K562 treated with DMSO at 1 percent for 48 hours (cell line): ENCODE data around the gene HSF2. TPM values are rescaled to one million over a fixed set of nuclear protein-coding genes. Genes with fewer than 3 reads are reported as not detected.

Experiments used
- total RNA-seq: library from RNA; unstranded; fragments of 300-600 nt; gene quantifications from 2 replicates; pipeline ENCODE4 v1.2.3, GENCODE V29; 2022; ENCODE audit warnings: low replicate concordance; ENCODE audit errors: extremely low read depth

The HSF2 gene, protein sequence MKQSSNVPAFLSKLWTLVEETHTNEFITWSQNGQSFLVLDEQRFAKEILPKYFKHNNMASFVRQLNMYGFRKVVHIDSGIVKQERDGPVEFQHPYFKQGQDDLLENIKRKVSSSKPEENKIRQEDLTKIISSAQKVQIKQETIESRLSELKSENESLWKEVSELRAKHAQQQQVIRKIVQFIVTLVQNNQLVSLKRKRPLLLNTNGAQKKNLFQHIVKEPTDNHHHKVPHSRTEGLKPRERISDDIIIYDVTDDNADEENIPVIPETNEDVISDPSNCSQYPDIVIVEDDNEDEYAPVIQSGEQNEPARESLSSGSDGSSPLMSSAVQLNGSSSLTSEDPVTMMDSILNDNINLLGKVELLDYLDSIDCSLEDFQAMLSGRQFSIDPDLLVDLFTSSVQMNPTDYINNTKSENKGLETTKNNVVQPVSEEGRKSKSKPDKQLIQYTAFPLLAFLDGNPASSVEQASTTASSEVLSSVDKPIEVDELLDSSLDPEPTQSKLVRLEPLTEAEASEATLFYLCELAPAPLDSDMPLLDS
- total RNA-seq, result not detected in 2 replicates

DNA sequence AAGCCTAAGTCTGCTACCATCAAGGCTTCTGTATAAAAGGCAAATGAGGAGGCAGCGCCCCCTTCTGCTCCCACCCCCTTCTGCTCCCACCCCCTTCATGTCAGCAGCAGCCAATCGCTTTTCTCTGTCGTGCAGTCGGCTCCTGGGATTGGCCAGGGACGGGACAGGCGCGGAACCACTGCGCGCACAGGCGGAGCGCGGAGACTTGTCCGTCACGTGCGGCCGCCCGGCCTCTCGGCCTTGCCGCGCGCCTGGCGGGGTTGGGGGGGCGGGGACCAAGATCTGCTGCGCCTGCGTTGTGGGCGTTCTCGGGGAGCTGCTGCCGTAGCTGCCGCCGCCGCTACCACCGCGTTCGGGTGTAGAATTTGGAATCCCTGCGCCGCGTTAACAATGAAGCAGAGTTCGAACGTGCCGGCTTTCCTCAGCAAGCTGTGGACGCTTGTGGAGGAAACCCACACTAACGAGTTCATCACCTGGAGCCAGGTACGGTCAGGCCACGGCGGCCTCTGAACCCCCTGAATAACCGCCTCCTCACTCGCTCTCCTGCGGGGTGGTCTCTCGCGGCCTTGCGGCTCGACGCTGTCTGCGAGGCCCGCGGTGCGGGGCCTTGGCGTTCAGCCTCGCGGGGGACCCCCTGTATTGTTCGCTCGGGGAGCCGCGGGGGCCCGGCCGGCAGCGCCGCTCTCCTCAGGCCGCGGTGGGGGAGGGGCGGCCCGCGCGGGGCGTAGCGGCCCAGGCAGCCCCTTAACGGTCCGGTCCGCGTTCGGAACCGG lies at the start of gene HSF2:
Gene HSF2, plus strand, starts transcription at position 305 of the 773 bp plus-strand sequence. Its CDS starts 86 bp downstream, at position 391.

DNA sequence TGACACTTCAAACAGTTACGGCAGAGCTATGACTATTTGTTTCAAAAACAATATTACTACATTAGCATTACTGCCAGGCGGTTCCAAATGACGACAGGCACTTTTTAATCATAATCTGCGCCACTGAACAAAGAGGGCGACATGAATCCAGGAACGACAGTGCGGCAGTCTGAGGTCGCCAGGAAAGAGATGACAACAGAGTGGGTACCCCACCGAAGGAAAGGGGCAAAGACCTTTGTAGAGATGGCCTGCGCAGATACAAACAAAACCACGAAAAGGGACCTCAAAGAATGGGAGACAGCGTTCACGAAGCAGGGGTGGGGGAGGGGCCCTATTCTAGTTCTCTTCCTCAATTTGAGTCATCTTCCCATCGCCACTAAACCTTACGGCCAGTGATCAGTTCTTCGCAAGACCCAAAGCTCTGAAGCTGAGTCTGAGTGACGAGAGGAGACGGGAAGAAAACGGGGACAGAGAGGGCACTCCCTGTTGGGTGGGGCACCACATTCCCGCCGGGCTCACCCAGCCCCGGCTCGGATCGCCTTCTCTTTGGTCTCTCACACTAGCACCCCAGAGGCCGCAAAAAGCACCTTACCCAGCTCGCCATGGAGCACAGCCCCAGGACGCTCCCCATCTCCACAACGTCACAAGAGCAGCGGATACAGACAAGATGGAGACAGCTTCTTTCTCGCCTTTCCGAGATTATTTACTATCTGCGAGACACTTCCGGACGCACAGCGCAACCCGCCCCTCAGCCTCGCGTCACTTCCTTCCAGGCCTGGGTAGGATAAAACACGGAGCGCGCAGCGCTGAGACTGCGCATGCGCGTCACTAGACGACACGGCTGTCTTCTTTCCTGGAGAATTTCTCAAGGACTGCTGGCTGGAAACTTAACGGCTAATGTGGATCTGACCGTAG lies 71.9 kb downstream of the HSF2 start, which contains the start of gene SERINC1:
Gene SERINC1, minus strand, starts transcription at position 701 of the 915 bp plus-strand sequence. Its CDS starts 70 bp downstream, at position 631.

Other genes starting within 250 kb of the HSF2 start
- not detected in 2 replicates for gene SERINC1, start 72.2 kb downstream of the HSF2 start, total RNA-seq
- not detected in 2 replicates for gene PKIB, start 210.8 kb downstream of the HSF2 start, total RNA-seq